Endothelial cell of umbilical vein (primary cell): ENCODE measurements around the gene KIF18A. TPM values are rescaled to one million over a fixed set of nuclear protein-coding genes. Genes with fewer than 3 reads are reported as not detected.

ENCODE experiments used
- BruUV-seq: library from RNA; stranded (reverse); fragments of 400-500 nt; replicated peaks from 2 replicates; lab custom pipeline; 2021; lab: Mats Ljungman, UMichigan
- CTCF ChIA-PET: fragments of 300-600, 350-600 bp; sonication (Branson Sonifier 250); formaldehyde crosslinking; loops from one replicate; lab custom pipeline; 2021; ENCODE audit warnings: antibody characterized with exemption, inconsistent platforms; lab: Charles Lee
- POLR2A ChIA-PET: fragments of 300-600, 350-600 bp; sonication (Branson Sonifier 250); formaldehyde crosslinking; loops from one replicate; lab custom pipeline; 2021; ENCODE audit warnings: antibody characterized with exemption, inconsistent platforms; lab: Charles Lee
- DNase-seq: peaks from one replicate; pipeline ENCODE4 v3.0.0-alpha.2; 2011; ENCODE audit warnings: low read depth, low spot score
- FAIRE-seq: peaks from 2 replicates; lab custom pipeline; 2011; peaks lifted over from hg19 to GRCh38; lab: Jason Lieb, UNC
- H2AFZ ChIP-seq: 2 replicates; pipeline ENCODE4 v1.6.0; 2012; ENCODE audit warnings: low read depth, low read length, control low read depth, inconsistent platforms
- H3K27ac ChIP-seq: 2 replicates; pipeline ENCODE4 v1.5.1; 2011; ENCODE audit warnings: low read depth, mild to moderate bottlenecking, control low read depth, low read length, moderate library complexity; ENCODE audit not compliant: insufficient read depth
- H3K27me3 ChIP-seq, 2 experiments: 2 replicates each; pipeline versions ENCODE4 v1.6.0 to v1.6.1; 2011; ENCODE audit warnings: low read length in 2 of 2, mixed read lengths in 1 of 2; ENCODE audit not compliant: control insufficient read depth in 2 of 2, insufficient read depth in 2 of 2
- H3K36me3 ChIP-seq, 2 experiments: 2 replicates in 1 of 2; 3 replicates in 1 of 2; pipeline ENCODE4 v1.5.1; 2011; ENCODE audit warnings: low read length in 2 of 2, mild to moderate bottlenecking in 1 of 2, moderate library complexity in 1 of 2; ENCODE audit not compliant: control insufficient read depth in 2 of 2, insufficient read depth in 2 of 2; ENCODE audit errors: extremely low read depth in 1 of 2
- H3K4me1 ChIP-seq: 3 replicates; pipeline ENCODE4 v1.5.1; 2011; ENCODE audit warnings: mild to moderate bottlenecking, low read length; ENCODE audit not compliant: control insufficient read depth, insufficient read depth; ENCODE audit errors: extremely low read depth
- H3K4me2 ChIP-seq: 2 replicates; pipeline ENCODE4 v1.6.1; 2011; ENCODE audit warnings: low read length, control low read depth, mixed read lengths; ENCODE audit not compliant: insufficient read depth
- H3K4me3 ChIP-seq, 3 experiments: fragments of 200-600 bp in 1 of 3; sonication (generic), shearing (Covaris generic) in 1 of 3; replicated peaks in 1 of 3; 2 replicates each; pipeline ENCODE4 v1.5.1; 2011 to 2016; ENCODE audit warnings: control low read depth in 3 of 3, low read length in 3 of 3, mild to moderate bottlenecking in 2 of 3, inconsistent platforms in 1 of 3, low read depth in 1 of 3, moderate library complexity in 1 of 3; ENCODE audit not compliant: insufficient read depth in 1 of 3
- H3K79me2 ChIP-seq: 2 replicates; pipeline ENCODE4 v1.6.0; 2012; ENCODE audit warnings: low read length, inconsistent platforms; ENCODE audit not compliant: control insufficient read depth, insufficient read depth
- H3K9ac ChIP-seq: replicated peaks from 2 replicates; pipeline ENCODE3; 2011; ENCODE audit warnings: low read length, control low read depth; ENCODE audit not compliant: insufficient read depth; ENCODE audit errors: extremely low read depth
- H3K9me1 ChIP-seq: replicated peaks from 3 replicates; pipeline ENCODE4 v1.6.0; 2011; ENCODE audit warnings: mild to moderate bottlenecking, low read length; ENCODE audit not compliant: control insufficient read depth, insufficient read depth; ENCODE audit errors: extremely low read depth
- H3K9me3 ChIP-seq: replicated peaks from 2 replicates; pipeline ENCODE4 v1.5.1; 2012; ENCODE audit warnings: low read length, inconsistent platforms; ENCODE audit not compliant: control insufficient read depth, insufficient read depth
- H4K20me1 ChIP-seq: replicated peaks from 2 replicates; pipeline ENCODE3; 2011; ENCODE audit warnings: mild to moderate bottlenecking, low read length; ENCODE audit not compliant: control insufficient read depth, insufficient read depth; ENCODE audit errors: extremely low read depth
- EZH2 ChIP-seq: IDR thresholded peaks from 2 replicates; pipeline ENCODE4 v1.6.1; 2012; ENCODE audit warnings: borderline replicate concordance, low read depth, mild to moderate bottlenecking, moderate library complexity, low read length, inconsistent platforms; ENCODE audit not compliant: severe bottlenecking
- FOS ChIP-seq: IDR thresholded peaks from 2 replicates; pipeline ENCODE4 v1.6.1; 2011; ENCODE audit warnings: mild to moderate bottlenecking, low read length, moderate library complexity, borderline replicate concordance; ENCODE audit not compliant: insufficient read depth
- GATA2 ChIP-seq: IDR thresholded peaks from 2 replicates; pipeline ENCODE4 v1.7.0; 2011; ENCODE audit warnings: low read depth, mild to moderate bottlenecking, moderate library complexity, mixed read lengths, low read length; ENCODE audit not compliant: insufficient read length, insufficient read depth
- JUN ChIP-seq: IDR thresholded peaks from 2 replicates; pipeline ENCODE4 v1.6.1; 2011; ENCODE audit warnings: borderline replicate concordance, low read depth; ENCODE audit not compliant: insufficient read length, insufficient read depth
- MYC ChIP-seq: IDR thresholded peaks from one replicate; pipeline ENCODE4 v1.6.1; 2011; ENCODE audit warnings: mild to moderate bottlenecking, low read depth, low read length
- POLR2A ChIP-seq: IDR thresholded peaks from 2 replicates; pipeline ENCODE4 v1.6.1; 2012; ENCODE audit warnings: low read depth, mild to moderate bottlenecking, control low read depth, low read length
- POLR2AphosphoS5 ChIP-seq: IDR thresholded peaks from 2 replicates; pipeline ENCODE4 v1.6.1; 2012; ENCODE audit warnings: low read depth, mild to moderate bottlenecking, control low read depth, low read length, moderate library complexity; ENCODE audit not compliant: insufficient read depth
- dilution Hi-C: fragments of 300-500 bp; cut with MboI; formaldehyde crosslinking; loops from one replicate; pipeline ENCODE4 v1.15.0; 2019; ENCODE audit warnings: low sequenced_read_pairs; ENCODE audit not compliant: extremely low pct_ligation_motif_present
- intact Hi-C: fragments of 100-400 bp; cut with micrococcal nuclease; formaldehyde crosslinking; loops from one replicate; pipeline ENCODE4 v1.10.0; 2022
- polyA plus RNA-seq, 4 experiments: library from polyadenylated mRNA; depleted of rRNA in 3 of 4; stranded (reverse) in 3 of 4; unstranded in 1 of 4; fragments of >200 nt; gene quantifications; 2 replicates each; pipeline versions ENCODE4 v1.2.1 to v1.2.3, GENCODE V29; 2011 to 2012; ENCODE audit warnings: missing spikeins in 1 of 4
- total RNA-seq: library from RNA; stranded (reverse); gene quantifications from 2 replicates; pipeline ENCODE4 v1.2.3, GENCODE V29; 2021
- TF ChIP-seq, protein P1 (sequence below), 2 donors: IDR thresholded peaks; 1 replicate in 1 of 2; 2 replicates in 1 of 2; pipeline ENCODE4 v1.5.1; 2011; ENCODE audit warnings: low read length in 2 of 2, mild to moderate bottlenecking in 2 of 2, moderate library complexity in 2 of 2, control low read depth in 1 of 2, inconsistent platforms in 1 of 2, low read depth in 1 of 2; ENCODE audit not compliant: insufficient read depth in 1 of 2; ENCODE audit errors: extremely low read depth in 1 of 2
- TF ChIP-seq, protein P2 (sequence below): IDR thresholded peaks from 2 replicates; pipeline ENCODE4 v1.6.1; 2011; ENCODE audit not compliant: insufficient read depth, insufficient read length

KIF18A gene
- total and polyA plus RNA-seq, 2 donors (not counting 3 experiments of a cell fraction or from before 2014, with no cell fraction given), result 2.5 to 18.5 TPM

DNA sequence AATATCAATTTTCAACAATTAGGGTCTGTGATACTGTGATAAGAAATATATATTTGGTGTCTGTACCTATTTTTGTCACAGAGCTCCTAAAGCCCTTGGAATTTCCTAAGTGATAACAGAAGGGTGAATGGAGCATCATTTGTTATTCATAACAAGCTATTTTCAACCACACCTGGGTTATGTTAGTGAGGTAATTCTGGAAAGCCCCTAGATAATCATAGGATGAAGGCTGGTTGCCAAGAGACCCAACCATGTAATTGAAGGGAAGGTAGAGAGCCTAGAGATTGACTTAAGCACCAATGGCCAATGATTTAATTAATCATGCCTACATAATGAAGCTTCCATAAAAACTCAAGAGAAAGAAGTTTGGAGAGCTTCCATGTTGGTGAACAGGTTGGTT, 109.4 kb downstream of the KIF18A start:
- intact Hi-C loops, result no loop called here
- POLR2A ChIA-PET, result interaction anchor here (0.6 kb wide), 1 partner anchor 102 kb away, joined by 4 read pairs; no protein-coding TSS in a partner anchor
- DNase-seq, result no peak
- CTCF ChIA-PET, result no interaction called here
- no peak overlapping the region for H3K4me3 ChIP-seq
- no peaks in the 10 kb centered on the region for H3K9me1 ChIP-seq
- H3K4me1 ChIP-seq, result no peaks in the 10 kb centered on the region
- no peaks in the 10 kb centered on the region for H4K20me1 ChIP-seq
- H3K27me3 ChIP-seq, result no peaks in the 10 kb centered on the region
- no peak overlapping the region for H3K27ac ChIP-seq
- no peaks in the 10 kb centered on the region for H3K79me2 ChIP-seq
- no peak overlapping the region for H3K4me2 ChIP-seq
- no peaks in the 10 kb centered on the region for H3K36me3 ChIP-seq
- FAIRE-seq, result no peak
- TF ChIP-seq, protein P1, sequence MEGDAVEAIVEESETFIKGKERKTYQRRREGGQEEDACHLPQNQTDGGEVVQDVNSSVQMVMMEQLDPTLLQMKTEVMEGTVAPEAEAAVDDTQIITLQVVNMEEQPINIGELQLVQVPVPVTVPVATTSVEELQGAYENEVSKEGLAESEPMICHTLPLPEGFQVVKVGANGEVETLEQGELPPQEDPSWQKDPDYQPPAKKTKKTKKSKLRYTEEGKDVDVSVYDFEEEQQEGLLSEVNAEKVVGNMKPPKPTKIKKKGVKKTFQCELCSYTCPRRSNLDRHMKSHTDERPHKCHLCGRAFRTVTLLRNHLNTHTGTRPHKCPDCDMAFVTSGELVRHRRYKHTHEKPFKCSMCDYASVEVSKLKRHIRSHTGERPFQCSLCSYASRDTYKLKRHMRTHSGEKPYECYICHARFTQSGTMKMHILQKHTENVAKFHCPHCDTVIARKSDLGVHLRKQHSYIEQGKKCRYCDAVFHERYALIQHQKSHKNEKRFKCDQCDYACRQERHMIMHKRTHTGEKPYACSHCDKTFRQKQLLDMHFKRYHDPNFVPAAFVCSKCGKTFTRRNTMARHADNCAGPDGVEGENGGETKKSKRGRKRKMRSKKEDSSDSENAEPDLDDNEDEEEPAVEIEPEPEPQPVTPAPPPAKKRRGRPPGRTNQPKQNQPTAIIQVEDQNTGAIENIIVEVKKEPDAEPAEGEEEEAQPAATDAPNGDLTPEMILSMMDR (IDR thresholded peaks at IDR 0.05; ENCODE audit: extremely low read depth in 1 of 2, insufficient read depth in 1 of 2, low read depth in 1 of 2, low read length in 2 of 2), result no peak
- TF ChIP-seq POLR2A (no peak), EZH2 (no peak), POLR2AphosphoS5 (no peak), GATA2 (no peak), MYC (no peak), FOS (no peak), JUN (no peak)
- TF ChIP-seq, protein P2, sequence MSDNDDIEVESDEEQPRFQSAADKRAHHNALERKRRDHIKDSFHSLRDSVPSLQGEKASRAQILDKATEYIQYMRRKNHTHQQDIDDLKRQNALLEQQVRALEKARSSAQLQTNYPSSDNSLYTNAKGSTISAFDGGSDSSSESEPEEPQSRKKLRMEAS, result no peak
- H2AFZ ChIP-seq, result no peak overlapping the region
- dilution Hi-C loops, result no loop called here
- H3K9me3 ChIP-seq, result peaks cover 2% of the 10 kb centered on the region
- H3K9ac ChIP-seq, result no peak overlapping the region
- no TSS peak for BruUV-seq
